ENCODE measurements around the gene CCDC85B. TPM values are rescaled to one million over a fixed set of nuclear protein-coding genes. Genes with fewer than 3 reads are reported as not detected.

The CCDC85B gene
- total and polyA plus RNA-seq, 2 of the 13 experiments (the other 11 are each of a cell fraction or from before 2014, with no cell fraction given), result 8.2 to 19.5 TPM

DNA sequence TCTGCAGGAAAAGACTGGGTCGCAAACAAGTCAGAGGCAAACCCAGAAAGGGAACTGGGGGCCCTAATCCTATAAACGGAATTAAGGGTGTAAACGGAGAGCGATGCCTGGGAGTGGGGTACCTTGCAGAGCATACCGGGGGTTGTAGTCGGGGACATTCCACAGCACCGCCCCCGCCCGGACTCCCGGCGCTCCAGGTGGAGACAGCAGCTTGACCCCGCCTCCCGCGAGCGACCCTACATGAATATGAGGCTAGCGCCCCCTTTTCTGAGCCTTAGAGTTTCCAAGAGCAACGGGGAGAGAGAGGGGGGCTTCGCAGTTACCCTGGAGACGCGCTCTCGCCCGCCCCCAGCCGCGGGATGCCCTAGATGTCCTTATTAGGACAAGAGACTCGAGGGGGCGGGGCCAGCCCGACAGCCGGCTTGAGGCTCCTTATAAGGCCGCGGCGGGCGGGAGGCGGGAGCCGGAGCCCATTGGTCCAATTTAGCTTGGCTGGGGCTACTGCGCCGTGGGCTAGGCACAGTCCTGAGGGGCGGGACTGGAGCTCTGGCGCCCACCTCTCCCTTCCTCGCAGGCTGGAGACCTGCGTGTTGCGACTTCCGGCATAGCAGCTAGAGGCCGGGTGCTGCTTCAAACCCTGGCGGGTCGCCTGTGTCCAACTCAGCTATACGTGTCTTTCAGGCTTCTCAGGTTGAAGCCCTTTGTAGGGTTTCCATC lies 31.2 kb upstream of the CCDC85B start (continued):
- TF ChIP-seq MLLT10 (CRISPR knock-in tag; IDR thresholded peaks at IDR 0.05) (no peak), KAT7 (CRISPR knock-in tag; IDR thresholded peaks at IDR 0.05; ENCODE audit: borderline replicate concordance) (no peak), ZNF468 (CRISPR knock-in tag; IDR thresholded peaks at IDR 0.05) (no peak), NKX3-1 (CRISPR knock-in tag; IDR thresholded peaks at IDR 0.05) (no peak), SNRNP70 (IDR thresholded peaks at IDR 0.05; ENCODE audit: low read depth, low read length) (no peak), GATAD2A (CRISPR knock-in tag; IDR thresholded peaks at IDR 0.05) (no peak), NFRKB (IDR thresholded peaks at IDR 0.05) (no peak), SATB2 (CRISPR knock-in tag; IDR thresholded peaks at IDR 0.05) (no peak), TMF1 (CRISPR knock-in tag; IDR thresholded peaks at IDR 0.05; ENCODE audit: low read depth) (no peak), ZNF256 (CRISPR knock-in tag; conservative IDR thresholded peaks at IDR 0.05) (no peak), SMC3 (IDR thresholded peaks at IDR 0.05; ENCODE audit: low read length) (no peak), LCORL (IDR thresholded peaks at IDR 0.05) (no peak), LCORL (CRISPR knock-in tag; IDR thresholded peaks at IDR 0.05) (peak; percentile 45; the same call in 1 of the 2 replicates)
- TF ChIP-seq, protein P1, sequence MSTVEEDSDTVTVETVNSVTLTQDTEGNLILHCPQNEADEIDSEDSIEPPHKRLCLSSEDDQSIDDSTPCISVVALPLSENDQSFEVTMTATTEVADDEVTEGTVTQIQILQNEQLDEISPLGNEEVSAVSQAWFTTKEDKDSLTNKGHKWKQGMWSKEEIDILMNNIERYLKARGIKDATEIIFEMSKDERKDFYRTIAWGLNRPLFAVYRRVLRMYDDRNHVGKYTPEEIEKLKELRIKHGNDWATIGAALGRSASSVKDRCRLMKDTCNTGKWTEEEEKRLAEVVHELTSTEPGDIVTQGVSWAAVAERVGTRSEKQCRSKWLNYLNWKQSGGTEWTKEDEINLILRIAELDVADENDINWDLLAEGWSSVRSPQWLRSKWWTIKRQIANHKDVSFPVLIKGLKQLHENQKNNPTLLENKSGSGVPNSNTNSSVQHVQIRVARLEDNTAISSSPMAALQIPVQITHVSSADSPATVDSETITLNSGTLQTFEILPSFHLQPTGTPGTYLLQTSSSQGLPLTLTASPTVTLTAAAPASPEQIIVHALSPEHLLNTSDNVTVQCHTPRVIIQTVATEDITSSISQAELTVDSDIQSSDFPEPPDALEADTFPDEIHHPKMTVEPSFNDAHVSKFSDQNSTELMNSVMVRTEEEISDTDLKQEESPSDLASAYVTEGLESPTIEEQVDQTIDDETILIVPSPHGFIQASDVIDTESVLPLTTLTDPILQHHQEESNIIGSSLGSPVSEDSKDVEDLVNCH (CRISPR knock-in tag; IDR thresholded peaks at IDR 0.05), result no peak
- TF ChIP-seq, protein P2, sequence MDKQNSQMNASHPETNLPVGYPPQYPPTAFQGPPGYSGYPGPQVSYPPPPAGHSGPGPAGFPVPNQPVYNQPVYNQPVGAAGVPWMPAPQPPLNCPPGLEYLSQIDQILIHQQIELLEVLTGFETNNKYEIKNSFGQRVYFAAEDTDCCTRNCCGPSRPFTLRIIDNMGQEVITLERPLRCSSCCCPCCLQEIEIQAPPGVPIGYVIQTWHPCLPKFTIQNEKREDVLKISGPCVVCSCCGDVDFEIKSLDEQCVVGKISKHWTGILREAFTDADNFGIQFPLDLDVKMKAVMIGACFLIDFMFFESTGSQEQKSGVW (CRISPR knock-in tag; IDR thresholded peaks at IDR 0.05; ENCODE audit: borderline replicate concordance), result no peak
- TF ChIP-seq, protein P3, sequence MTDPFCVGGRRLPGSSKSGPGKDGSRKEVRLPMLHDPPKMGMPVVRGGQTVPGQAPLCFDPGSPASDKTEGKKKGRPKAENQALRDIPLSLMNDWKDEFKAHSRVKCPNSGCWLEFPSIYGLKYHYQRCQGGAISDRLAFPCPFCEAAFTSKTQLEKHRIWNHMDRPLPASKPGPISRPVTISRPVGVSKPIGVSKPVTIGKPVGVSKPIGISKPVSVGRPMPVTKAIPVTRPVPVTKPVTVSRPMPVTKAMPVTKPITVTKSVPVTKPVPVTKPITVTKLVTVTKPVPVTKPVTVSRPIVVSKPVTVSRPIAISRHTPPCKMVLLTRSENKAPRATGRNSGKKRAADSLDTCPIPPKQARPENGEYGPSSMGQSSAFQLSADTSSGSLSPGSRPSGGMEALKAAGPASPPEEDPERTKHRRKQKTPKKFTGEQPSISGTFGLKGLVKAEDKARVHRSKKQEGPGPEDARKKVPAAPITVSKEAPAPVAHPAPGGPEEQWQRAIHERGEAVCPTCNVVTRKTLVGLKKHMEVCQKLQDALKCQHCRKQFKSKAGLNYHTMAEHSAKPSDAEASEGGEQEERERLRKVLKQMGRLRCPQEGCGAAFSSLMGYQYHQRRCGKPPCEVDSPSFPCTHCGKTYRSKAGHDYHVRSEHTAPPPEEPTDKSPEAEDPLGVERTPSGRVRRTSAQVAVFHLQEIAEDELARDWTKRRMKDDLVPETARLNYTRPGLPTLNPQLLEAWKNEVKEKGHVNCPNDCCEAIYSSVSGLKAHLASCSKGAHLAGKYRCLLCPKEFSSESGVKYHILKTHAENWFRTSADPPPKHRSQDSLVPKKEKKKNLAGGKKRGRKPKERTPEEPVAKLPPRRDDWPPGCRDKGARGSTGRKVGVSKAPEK (CRISPR knock-in tag; IDR thresholded peaks at IDR 0.05; ENCODE audit: borderline replicate concordance), result no peak
- TF ChIP-seq, protein P4, sequence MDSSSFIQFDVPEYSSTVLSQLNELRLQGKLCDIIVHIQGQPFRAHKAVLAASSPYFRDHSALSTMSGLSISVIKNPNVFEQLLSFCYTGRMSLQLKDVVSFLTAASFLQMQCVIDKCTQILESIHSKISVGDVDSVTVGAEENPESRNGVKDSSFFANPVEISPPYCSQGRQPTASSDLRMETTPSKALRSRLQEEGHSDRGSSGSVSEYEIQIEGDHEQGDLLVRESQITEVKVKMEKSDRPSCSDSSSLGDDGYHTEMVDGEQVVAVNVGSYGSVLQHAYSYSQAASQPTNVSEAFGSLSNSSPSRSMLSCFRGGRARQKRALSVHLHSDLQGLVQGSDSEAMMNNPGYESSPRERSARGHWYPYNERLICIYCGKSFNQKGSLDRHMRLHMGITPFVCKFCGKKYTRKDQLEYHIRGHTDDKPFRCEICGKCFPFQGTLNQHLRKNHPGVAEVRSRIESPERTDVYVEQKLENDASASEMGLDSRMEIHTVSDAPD (CRISPR knock-in tag; IDR thresholded peaks at IDR 0.05), result no peak
- TF ChIP-seq, protein P5, sequence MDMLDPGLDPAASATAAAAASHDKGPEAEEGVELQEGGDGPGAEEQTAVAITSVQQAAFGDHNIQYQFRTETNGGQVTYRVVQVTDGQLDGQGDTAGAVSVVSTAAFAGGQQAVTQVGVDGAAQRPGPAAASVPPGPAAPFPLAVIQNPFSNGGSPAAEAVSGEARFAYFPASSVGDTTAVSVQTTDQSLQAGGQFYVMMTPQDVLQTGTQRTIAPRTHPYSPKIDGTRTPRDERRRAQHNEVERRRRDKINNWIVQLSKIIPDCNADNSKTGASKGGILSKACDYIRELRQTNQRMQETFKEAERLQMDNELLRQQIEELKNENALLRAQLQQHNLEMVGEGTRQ (IDR thresholded peaks at IDR 0.05; ENCODE audit: low read depth, low read length), result no peak
- TF ChIP-seq, protein P5 (CRISPR knock-in tag; IDR thresholded peaks at IDR 0.05; ENCODE audit: borderline replicate concordance), result peak; percentile 93; the same call in 1 of the 2 replicates
- TF ChIP-seq, protein P6, sequence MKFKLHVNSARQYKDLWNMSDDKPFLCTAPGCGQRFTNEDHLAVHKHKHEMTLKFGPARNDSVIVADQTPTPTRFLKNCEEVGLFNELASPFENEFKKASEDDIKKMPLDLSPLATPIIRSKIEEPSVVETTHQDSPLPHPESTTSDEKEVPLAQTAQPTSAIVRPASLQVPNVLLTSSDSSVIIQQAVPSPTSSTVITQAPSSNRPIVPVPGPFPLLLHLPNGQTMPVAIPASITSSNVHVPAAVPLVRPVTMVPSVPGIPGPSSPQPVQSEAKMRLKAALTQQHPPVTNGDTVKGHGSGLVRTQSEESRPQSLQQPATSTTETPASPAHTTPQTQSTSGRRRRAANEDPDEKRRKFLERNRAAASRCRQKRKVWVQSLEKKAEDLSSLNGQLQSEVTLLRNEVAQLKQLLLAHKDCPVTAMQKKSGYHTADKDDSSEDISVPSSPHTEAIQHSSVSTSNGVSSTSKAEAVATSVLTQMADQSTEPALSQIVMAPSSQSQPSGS (CRISPR knock-in tag; IDR thresholded peaks at IDR 0.05), result no peak; the same call in 1 of the 2 replicates

Measured in HepG2 (cell line).